Endodermal cell (in vitro differentiated cells): ENCODE data around the gene MPPED2. TPM values are rescaled to one million over a fixed set of nuclear protein-coding genes. Genes with fewer than 3 reads are reported as not detected.

ENCODE experiments used
- DNase-seq: peaks from one replicate; pipeline ENCODE4 v3.0.0-alpha.2; 2017
- H3K27ac ChIP-seq: 2 replicates; pipeline ENCODE4 v1.5.1; 2013; ENCODE audit warnings: mild to moderate bottlenecking, low read depth, low read length, moderate library complexity
- H3K27me3 ChIP-seq: 2 replicates; pipeline ENCODE4 v1.6.1; 2013; ENCODE audit warnings: mild to moderate bottlenecking, low read length, moderate library complexity; ENCODE audit not compliant: insufficient read depth, control insufficient read depth, poor library complexity, severe bottlenecking
- H3K36me3 ChIP-seq: 2 replicates; pipeline ENCODE4 v1.7.0; 2013; ENCODE audit warnings: mild to moderate bottlenecking, low read length, moderate library complexity; ENCODE audit not compliant: control insufficient read depth, insufficient read depth
- H3K4me1 ChIP-seq: one replicate; pipeline ENCODE4 v1.7.0; 2013; ENCODE audit warnings: low read length; ENCODE audit not compliant: control insufficient read depth, insufficient read depth
- H3K4me3 ChIP-seq: 2 replicates; pipeline ENCODE4 v1.5.1; 2013; ENCODE audit warnings: mild to moderate bottlenecking, low read length, moderate library complexity
- H3K9ac ChIP-seq: 2 replicates; pipeline ENCODE4 v1.6.1; 2013; ENCODE audit warnings: mild to moderate bottlenecking, low read length, moderate library complexity; ENCODE audit not compliant: poor library complexity, severe bottlenecking; ENCODE audit errors: extremely low read depth
- H3K9me3 ChIP-seq: 2 replicates; pipeline ENCODE4 v1.6.1; 2013; ENCODE audit warnings: mild to moderate bottlenecking, low read length, moderate library complexity; ENCODE audit not compliant: control insufficient read depth
- H3K27ac Mint-ChIP-seq: 2 replicates; pipeline ENCODE4 v1.8.0; 2020; ENCODE audit warnings: mixed read lengths
- H3K27me3 Mint-ChIP-seq: 2 replicates; pipeline ENCODE4 v1.8.0; 2021; ENCODE audit warnings: mild to moderate bottlenecking, mixed read lengths; ENCODE audit not compliant: insufficient read depth
- H3K36me3 Mint-ChIP-seq: 2 replicates; pipeline ENCODE4 v1.8.0; 2020; ENCODE audit warnings: low read depth, mixed read lengths
- H3K4me1 Mint-ChIP-seq: 2 replicates; pipeline ENCODE4 v1.8.0; 2020; ENCODE audit warnings: mixed read lengths
- H3K4me3 Mint-ChIP-seq: 2 replicates; pipeline ENCODE4 v1.8.0; 2020; ENCODE audit warnings: mild to moderate bottlenecking, moderate library complexity, mixed read lengths
- H3K9me3 Mint-ChIP-seq: 2 replicates; pipeline ENCODE4 v1.8.0; 2020; ENCODE audit warnings: mild to moderate bottlenecking, mixed read lengths
- WGBS, 2 experiments: methylation state at CpG; one replicate each; pipeline versions ENCODE4 v1.1.5 to v1.1.7; 2013; ENCODE audit warnings: missing lambda C conversion rate in 2 of 2, mixed read lengths in 1 of 2; ENCODE audit not compliant: insufficient coverage in 1 of 2, insufficient read length in 1 of 2; 5-methylcytosine and 5-hydroxymethylcytosine counted together
- total RNA-seq, 2 donors: library from RNA; stranded (reverse); fragmentation: NEBNext Ultra II Directional in 1 of 2; extraction: Animal tissue kit (Norgen Biotek cat#: 25700) in 1 of 2; gene quantifications; 2 replicates in 1 of 2; 3 replicates in 1 of 2; pipeline ENCODE4 v1.2.1, GENCODE V29; 2021
- TF ChIP-seq, protein P1 (sequence below): fragments of 200-600 bp; sonication (generic); conservative IDR thresholded peaks from 2 replicates; pipeline ENCODE4 v1.5.0; 2021; ENCODE audit warnings: antibody characterized with exemption, mild to moderate bottlenecking

The MPPED2 gene
- total RNA-seq, 2 donors from 2014 or later, result 1.5 to 16.4 TPM

DNA sequence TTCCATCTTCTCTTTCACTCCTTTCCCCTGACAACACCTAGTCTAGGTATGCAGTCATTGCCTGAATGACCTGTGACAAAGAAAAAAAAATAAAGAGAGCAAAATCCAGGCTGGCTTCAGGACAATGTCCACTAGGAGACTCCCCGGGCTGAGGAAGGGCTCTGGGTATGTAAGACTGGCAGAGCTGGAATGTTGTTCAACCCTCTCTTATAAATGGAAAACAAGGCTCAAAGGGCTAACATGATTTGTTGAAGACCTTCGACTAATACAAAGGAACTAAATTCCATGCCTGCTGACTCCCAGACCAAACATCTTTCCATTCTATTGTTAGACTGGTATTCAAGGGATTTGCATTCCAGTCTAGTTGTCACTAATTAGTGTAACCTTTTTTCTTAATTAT lies 141.1 kb downstream of the MPPED2 start:
- WGBS, 2 experiments, result 33 to 61% methylated on average over 1 to 2 of the region's 2 CpGs

DNA sequence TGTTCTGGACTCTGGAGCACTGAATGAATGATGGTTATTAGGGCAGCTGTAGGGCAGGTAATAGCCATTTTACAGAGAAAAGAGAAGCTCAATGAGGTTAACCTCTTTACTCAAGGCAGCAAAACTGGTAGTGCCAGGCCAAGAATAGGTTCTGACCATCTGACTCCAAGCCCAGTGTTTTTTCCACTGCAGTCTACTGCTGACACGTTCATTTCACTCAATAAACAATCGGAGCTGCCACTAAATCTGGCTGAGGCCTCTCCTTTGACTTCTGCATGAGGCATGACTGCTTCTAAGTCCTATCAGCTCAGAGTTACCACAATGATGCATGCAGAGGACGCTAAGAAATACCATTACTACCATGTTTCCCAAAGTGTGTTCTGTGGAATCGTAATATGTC lies 145.6 kb downstream of the MPPED2 start:
- no peak for DNase-seq
- Histone ChIP-seq H3K27me3 (no peaks in the 10 kb centered on the region), H3K4me1 (peaks cover 8% of the 10 kb centered on the region), H3K27ac (no peak overlapping the region), H3K9me3 (no peaks in the 10 kb centered on the region), H3K9ac (no peak overlapping the region), H3K4me3 (no peak overlapping the region), H3K36me3 (no peaks in the 10 kb centered on the region)
- TF ChIP-seq, protein P1, sequence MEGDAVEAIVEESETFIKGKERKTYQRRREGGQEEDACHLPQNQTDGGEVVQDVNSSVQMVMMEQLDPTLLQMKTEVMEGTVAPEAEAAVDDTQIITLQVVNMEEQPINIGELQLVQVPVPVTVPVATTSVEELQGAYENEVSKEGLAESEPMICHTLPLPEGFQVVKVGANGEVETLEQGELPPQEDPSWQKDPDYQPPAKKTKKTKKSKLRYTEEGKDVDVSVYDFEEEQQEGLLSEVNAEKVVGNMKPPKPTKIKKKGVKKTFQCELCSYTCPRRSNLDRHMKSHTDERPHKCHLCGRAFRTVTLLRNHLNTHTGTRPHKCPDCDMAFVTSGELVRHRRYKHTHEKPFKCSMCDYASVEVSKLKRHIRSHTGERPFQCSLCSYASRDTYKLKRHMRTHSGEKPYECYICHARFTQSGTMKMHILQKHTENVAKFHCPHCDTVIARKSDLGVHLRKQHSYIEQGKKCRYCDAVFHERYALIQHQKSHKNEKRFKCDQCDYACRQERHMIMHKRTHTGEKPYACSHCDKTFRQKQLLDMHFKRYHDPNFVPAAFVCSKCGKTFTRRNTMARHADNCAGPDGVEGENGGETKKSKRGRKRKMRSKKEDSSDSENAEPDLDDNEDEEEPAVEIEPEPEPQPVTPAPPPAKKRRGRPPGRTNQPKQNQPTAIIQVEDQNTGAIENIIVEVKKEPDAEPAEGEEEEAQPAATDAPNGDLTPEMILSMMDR, result no peak
- no peaks in the 10 kb centered on the region for H3K9me3 Mint-ChIP-seq
- no peak overlapping the region for H3K4me3 Mint-ChIP-seq
- H3K4me1 Mint-ChIP-seq, result peaks cover 30% of the 10 kb centered on the region
- no peaks in the 10 kb centered on the region for H3K36me3 Mint-ChIP-seq
- WGBS, 2 experiments, result 94 to 97% methylated on average over 3 to 4 of the region's 4 CpGs
- no peak overlapping the region for H3K27ac Mint-ChIP-seq
- H3K27me3 Mint-ChIP-seq, result no peaks in the 10 kb centered on the region

More for the DNA sequence above, 141.1 kb downstream of the MPPED2 start:
- no peaks in the 10 kb centered on the region for H3K36me3 ChIP-seq
- H3K9me3 ChIP-seq, result no peaks in the 10 kb centered on the region
- Mint-ChIP-seq H3K4me1 (peaks cover 46% of the 10 kb centered on the region), H3K27me3 (peaks cover 27% of the 10 kb centered on the region), H3K27ac (peak overlapping the region; percentile 56), H3K36me3 (no peaks in the 10 kb centered on the region), H3K4me3 (no peak overlapping the region), H3K9me3 (no peaks in the 10 kb centered on the region)
- peaks cover 10% of the 10 kb centered on the region for H3K27me3 ChIP-seq
- H3K4me1 ChIP-seq, result peaks cover 8% of the 10 kb centered on the region
- no peak for DNase-seq
- H3K27ac ChIP-seq, result no peak overlapping the region
- TF ChIP-seq, protein P1, result peak; percentile 42
- no peak overlapping the region for H3K9ac ChIP-seq
- no peak overlapping the region for H3K4me3 ChIP-seq

DNA sequence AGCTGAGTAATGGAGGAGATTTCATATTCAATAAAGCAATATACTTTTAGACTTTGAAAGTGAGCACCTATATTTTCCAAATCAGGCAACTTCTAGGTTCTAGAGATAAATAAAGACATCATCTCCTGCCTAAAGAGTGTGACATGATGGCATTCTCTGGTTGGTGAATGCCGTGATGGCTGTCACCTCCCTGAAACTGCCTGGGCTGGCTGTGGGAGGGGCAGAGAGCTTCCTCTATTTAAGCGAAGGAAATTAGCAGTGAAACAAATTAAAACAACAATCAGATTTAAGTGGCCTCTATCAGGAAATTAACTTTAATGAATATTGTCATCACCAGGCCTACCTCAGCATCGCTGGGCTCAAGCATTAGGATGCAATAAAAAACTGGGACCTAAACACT lies 149.4 kb downstream of the MPPED2 start:
- no peak for DNase-seq
- H3K36me3 ChIP-seq, result no peaks in the 10 kb centered on the region
- peaks cover 2% of the 10 kb centered on the region for H3K9me3 Mint-ChIP-seq
- H3K4me3 Mint-ChIP-seq, result no peak overlapping the region
- H3K27ac ChIP-seq, result no peak overlapping the region
- H3K9ac ChIP-seq, result no peak overlapping the region
- no peaks in the 10 kb centered on the region for H3K27me3 ChIP-seq
- H3K4me3 ChIP-seq, result no peak overlapping the region
- H3K27me3 Mint-ChIP-seq, result no peaks in the 10 kb centered on the region
- no peaks in the 10 kb centered on the region for H3K9me3 ChIP-seq
- no peaks in the 10 kb centered on the region for H3K36me3 Mint-ChIP-seq
- TF ChIP-seq, protein P1, result no peak
- peaks cover 11% of the 10 kb centered on the region for H3K4me1 ChIP-seq
- WGBS, 2 experiments, result 89 to 92% methylated on average over 3 of the region's 3 CpGs
- no peak overlapping the region for H3K27ac Mint-ChIP-seq
- peaks cover 42% of the 10 kb centered on the region for H3K4me1 Mint-ChIP-seq
